K562 (cell line): Measurements from ENCODE around the gene LENEP. TPM values are rescaled to one million over a fixed set of nuclear protein-coding genes. Genes with fewer than 3 reads are reported as not detected.

Experiments used
- BRD4 ChIP-seq: fragments of 200-600 bp; sonication (generic); IDR thresholded peaks from 2 replicates; pipeline ENCODE4 v1.6.1; 2017; ENCODE audit warnings: inconsistent platforms
- FOSL1 ChIP-seq: fragments of 200-800 bp; sonication (Bioruptor generic); conservative IDR thresholded peaks from 2 replicates; pipeline ENCODE4 v1.6.1; 2016; ENCODE audit warnings: missing genetic modification characterization, missing compliant biosample characterization
- GTF2E2 ChIP-seq: fragments of 200-800 bp; sonication (Bioruptor generic); IDR thresholded peaks from 2 replicates; pipeline ENCODE4 v1.6.1; 2016; ENCODE audit warnings: missing genetic modification characterization, missing compliant biosample characterization
- IRF9 ChIP-seq: fragments of 450-650 bp; IDR thresholded peaks from 2 replicates; pipeline ENCODE4 v1.6.1; 2016; ENCODE audit warnings: missing biosample characterization, missing genetic modification characterization
- NFE2 ChIP-seq: IDR thresholded peaks from 2 replicates; pipeline ENCODE4 v1.6.1; 2014; ENCODE audit warnings: antibody characterized with exemption, low read depth
- NFIC ChIP-seq: fragments of 450-650 bp; IDR thresholded peaks from 2 replicates; pipeline ENCODE4 v1.6.1; 2017; ENCODE audit warnings: mild to moderate bottlenecking, inconsistent platforms
- TCF3 ChIP-seq: sonication (generic); formaldehyde crosslinking; IDR thresholded peaks from 2 replicates; pipeline ENCODE4 v1.4.0; 2020; ENCODE audit warnings: mild to moderate bottlenecking, missing genetic modification reagents
- TEAD4 ChIP-seq, 2 experiments: sonication (generic) in 1 of 2; formaldehyde crosslinking in 1 of 2; IDR thresholded peaks; 2 replicates each; pipeline versions ENCODE4 v1.6.1 to v1.8.0; 2012 to 2022; ENCODE audit warnings: borderline replicate concordance in 1 of 2, inconsistent platforms in 1 of 2, low read length in 1 of 2, mild to moderate bottlenecking in 1 of 2, missing genetic modification reagents in 1 of 2
- ZBTB8A ChIP-seq: fragments of 450-650 bp; IDR thresholded peaks from 2 replicates; pipeline ENCODE4 v1.6.1; 2018; ENCODE audit warnings: mild to moderate bottlenecking, moderate library complexity; ENCODE audit not compliant: partially characterized antibody
- ZC3H8 ChIP-seq: fragments of 450-650 bp; IDR thresholded peaks from 2 replicates; pipeline ENCODE4 v1.6.1; 2017
- ZNF511 ChIP-seq: sonication (generic); formaldehyde crosslinking; IDR thresholded peaks from 2 replicates; pipeline ENCODE4 v1.8.0; 2022; ENCODE audit warnings: mild to moderate bottlenecking, missing genetic modification reagents
- ZNF592 ChIP-seq: fragments of 450-650 bp; IDR thresholded peaks from 2 replicates; pipeline ENCODE4 v1.6.1; 2017; ENCODE audit warnings: antibody characterized with exemption, mild to moderate bottlenecking
- ZNF785 ChIP-seq: fragments of 250-450 bp; sonication (Bioruptor Pico); IDR thresholded peaks from 2 replicates; pipeline ENCODE4 v1.4.0; 2020; ENCODE audit warnings: mild to moderate bottlenecking
- polyA plus RNA-seq, 8 experiments: library from polyadenylated mRNA; depleted of rRNA in 4 of 8; stranded (reverse) in 5 of 8; unstranded in 3 of 8; fragments of >200 nt; fragmentation: Nextera tagmentation in 2 of 8; fragmentation: Illumina TruSeq in 1 of 8; extraction: Ambion mirVana in 2 of 8; extraction: Trizol in 1 of 8; gene quantifications; 2 replicates each; pipeline versions ENCODE4 v1.2.1 to v1.2.3, GENCODE V29; 2011 to 2014; ENCODE audit warnings: inconsistent platforms in 1 of 8, missing spikeins in 1 of 8
- total RNA-seq, 7 experiments: library from RNA; depleted of rRNA in 6 of 7; stranded (reverse); fragments of >200 nt in 6 of 7; fragmentation: Illumina TruSeq in 2 of 7; extraction: Trizol in 2 of 7; gene quantifications; 2 replicates each; pipeline versions ENCODE4 v1.2.1 to v1.2.3, GENCODE V29; 2011 to 2021; ENCODE audit warnings: low replicate concordance in 1 of 7
- TF ChIP-seq, protein P1 (sequence below): fragments of 450-650 bp; IDR thresholded peaks from 2 replicates; pipeline ENCODE4 v1.6.1; 2017; ENCODE audit warnings: antibody characterized with exemption
- TF ChIP-seq, protein P2 (sequence below): sonication (generic); formaldehyde crosslinking; IDR thresholded peaks from 2 replicates; pipeline ENCODE4 v1.8.0; 2022; ENCODE audit warnings: missing genetic modification reagents, mild to moderate bottlenecking, borderline replicate concordance
- TF ChIP-seq, protein P3 (sequence below): fragments of 250-450 bp; sonication (Bioruptor Pico); IDR thresholded peaks from 2 replicates; pipeline ENCODE4 v1.4.0; 2020; ENCODE audit warnings: mild to moderate bottlenecking, moderate library complexity

LENEP gene
- total and polyA plus RNA-seq, 9 of the 15 experiments (the other 6 are each of a cell fraction or from before 2014, with no cell fraction given) = 0.23 to 0.87 (median 0.67) TPM; not detected in 5

GRCh38 chr1:154993572-154994268 lies at the start of gene LENEP (continued):
- TF ChIP-seq, protein P1, sequence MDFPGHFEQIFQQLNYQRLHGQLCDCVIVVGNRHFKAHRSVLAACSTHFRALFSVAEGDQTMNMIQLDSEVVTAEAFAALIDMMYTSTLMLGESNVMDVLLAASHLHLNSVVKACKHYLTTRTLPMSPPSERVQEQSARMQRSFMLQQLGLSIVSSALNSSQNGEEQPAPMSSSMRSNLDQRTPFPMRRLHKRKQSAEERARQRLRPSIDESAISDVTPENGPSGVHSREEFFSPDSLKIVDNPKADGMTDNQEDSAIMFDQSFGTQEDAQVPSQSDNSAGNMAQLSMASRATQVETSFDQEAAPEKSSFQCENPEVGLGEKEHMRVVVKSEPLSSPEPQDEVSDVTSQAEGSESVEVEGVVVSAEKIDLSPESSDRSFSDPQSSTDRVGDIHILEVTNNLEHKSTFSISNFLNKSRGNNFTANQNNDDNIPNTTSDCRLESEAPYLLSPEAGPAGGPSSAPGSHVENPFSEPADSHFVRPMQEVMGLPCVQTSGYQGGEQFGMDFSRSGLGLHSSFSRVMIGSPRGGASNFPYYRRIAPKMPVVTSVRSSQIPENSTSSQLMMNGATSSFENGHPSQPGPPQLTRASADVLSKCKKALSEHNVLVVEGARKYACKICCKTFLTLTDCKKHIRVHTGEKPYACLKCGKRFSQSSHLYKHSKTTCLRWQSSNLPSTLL = no peak
- TF ChIP-seq ZNF511 (CRISPR knock-in tag) (peak; percentile 57), GTF2E2 (tag) (no peak), TCF3 (0 out of 2 replicates have a peak, but pooled peaks have one; percentile 13), ZC3H8 (no peak), TEAD4 (IDR thresholded peaks at IDR 0.05; ENCODE audit: low read length) (no peak), TEAD4 (CRISPR knock-in tag; IDR thresholded peaks at IDR 0.05; ENCODE audit: borderline replicate concordance) (no peak), NFE2 (peak; percentile 38; the same call in 1 of the 2 replicates), BRD4 (no peak), NFIC (peak; percentile 42), ZNF592 (peak; percentile 55), IRF9 (tag) (peak; percentile 28; the same call in 1 of the 2 replicates), ZBTB8A (no peak), FOSL1 (tag) (0 out of 2 replicates have a peak, but pooled peaks have one; percentile 11), ZNF785 (CRISPR knock-in tag) (no peak)
- TF ChIP-seq, protein P2, sequence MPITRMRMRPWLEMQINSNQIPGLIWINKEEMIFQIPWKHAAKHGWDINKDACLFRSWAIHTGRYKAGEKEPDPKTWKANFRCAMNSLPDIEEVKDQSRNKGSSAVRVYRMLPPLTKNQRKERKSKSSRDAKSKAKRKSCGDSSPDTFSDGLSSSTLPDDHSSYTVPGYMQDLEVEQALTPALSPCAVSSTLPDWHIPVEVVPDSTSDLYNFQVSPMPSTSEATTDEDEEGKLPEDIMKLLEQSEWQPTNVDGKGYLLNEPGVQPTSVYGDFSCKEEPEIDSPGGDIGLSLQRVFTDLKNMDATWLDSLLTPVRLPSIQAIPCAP (CRISPR knock-in tag) = no peak
- TF ChIP-seq, protein P3, sequence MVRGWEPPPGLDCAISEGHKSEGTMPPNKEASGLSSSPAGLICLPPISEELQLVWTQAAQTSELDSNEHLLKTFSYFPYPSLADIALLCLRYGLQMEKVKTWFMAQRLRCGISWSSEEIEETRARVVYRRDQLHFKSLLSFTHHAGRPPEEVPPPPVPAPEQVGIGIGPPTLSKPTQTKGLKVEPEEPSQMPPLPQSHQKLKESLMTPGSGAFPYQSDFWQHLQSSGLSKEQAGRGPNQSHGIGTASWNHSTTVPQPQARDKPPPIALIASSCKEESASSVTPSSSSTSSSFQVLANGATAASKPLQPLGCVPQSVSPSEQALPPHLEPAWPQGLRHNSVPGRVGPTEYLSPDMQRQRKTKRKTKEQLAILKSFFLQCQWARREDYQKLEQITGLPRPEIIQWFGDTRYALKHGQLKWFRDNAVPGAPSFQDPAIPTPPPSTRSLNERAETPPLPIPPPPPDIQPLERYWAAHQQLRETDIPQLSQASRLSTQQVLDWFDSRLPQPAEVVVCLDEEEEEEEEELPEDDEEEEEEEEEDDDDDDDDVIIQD (CRISPR knock-in tag) = no peak
